Osteocyte (in vitro differentiated cells): ENCODE measurements around the gene ACKR3. TPM values are rescaled to one million over a fixed set of nuclear protein-coding genes. Genes with fewer than 3 reads are reported as not detected.
A peak's percentile ranks its signal among the peaks of the same experiment; 100 is the strongest.

Experiments
- DNase-seq: peaks from one replicate; pipeline ENCODE4 v3.0.0; 2021; ENCODE audit warnings: mixed read lengths; ENCODE audit not compliant: unreplicated experiment; ENCODE audit errors: extremely low spot score
- H3K27ac Mint-ChIP-seq: one replicate; pipeline ENCODE4 v1.8.0; 2021; ENCODE audit warnings: mild to moderate bottlenecking, mixed read lengths; ENCODE audit not compliant: unreplicated experiment
- H3K27me3 Mint-ChIP-seq: one replicate; pipeline ENCODE4 v1.8.0; 2021; ENCODE audit warnings: mixed read lengths; ENCODE audit not compliant: unreplicated experiment
- H3K36me3 Mint-ChIP-seq: one replicate; pipeline ENCODE4 v1.8.0; 2021; ENCODE audit warnings: mixed read lengths; ENCODE audit not compliant: unreplicated experiment
- H3K4me1 Mint-ChIP-seq: one replicate; pipeline ENCODE4 v1.8.0; 2021; ENCODE audit warnings: mixed read lengths; ENCODE audit not compliant: unreplicated experiment
- H3K4me3 Mint-ChIP-seq: one replicate; pipeline ENCODE4 v1.8.0; 2021; ENCODE audit warnings: mild to moderate bottlenecking, moderate library complexity, mixed read lengths; ENCODE audit not compliant: unreplicated experiment
- H3K9me3 Mint-ChIP-seq: one replicate; pipeline ENCODE4 v1.8.0; 2021; ENCODE audit warnings: mixed read lengths; ENCODE audit not compliant: unreplicated experiment
- CTCF ChIP-seq: fragments of 200-600 bp; sonication (generic); IDR thresholded peaks from 2 replicates; pipeline ENCODE4 v1.5.0; 2021; ENCODE audit warnings: antibody characterized with exemption, mild to moderate bottlenecking, moderate library complexity
- total RNA-seq: library from RNA; stranded (reverse); gene quantifications from 2 replicates; pipeline ENCODE4 v1.2.1, GENCODE V29; 2021

The ACKR3 gene
- total RNA-seq, 1 donor from 2014 or later, result 36.9 TPM

- Mint-ChIP-seq H3K4me1 (peaks cover 40% of the 10 kb centered on the region), H3K27me3 (peaks cover 6% of the 10 kb centered on the region), H3K36me3 (no peaks in the 10 kb centered on the region), H3K4me3 (no peak overlapping the region), H3K27ac (peak overlapping the region; percentile 89), H3K9me3 (no peaks in the 10 kb centered on the region)
- no peak for DNase-seq
- TF ChIP-seq CTCF, result no peak
These were observed 38.5 kb downstream of the ACKR3 start for GRCh38 chr2:236608188-236608525.

GRCh38 chr2:236608710-236609109 lies 39.1 kb downstream of the ACKR3 start:
- no peak for DNase-seq
- Mint-ChIP-seq H3K36me3 (no peaks in the 10 kb centered on the region), H3K27me3 (peaks cover 9% of the 10 kb centered on the region), H3K4me1 (peaks cover 40% of the 10 kb centered on the region), H3K27ac (peak overlapping the region; percentile 89), H3K9me3 (no peaks in the 10 kb centered on the region), H3K4me3 (no peak overlapping the region)
- no peak for TF ChIP-seq CTCF

DNA sequence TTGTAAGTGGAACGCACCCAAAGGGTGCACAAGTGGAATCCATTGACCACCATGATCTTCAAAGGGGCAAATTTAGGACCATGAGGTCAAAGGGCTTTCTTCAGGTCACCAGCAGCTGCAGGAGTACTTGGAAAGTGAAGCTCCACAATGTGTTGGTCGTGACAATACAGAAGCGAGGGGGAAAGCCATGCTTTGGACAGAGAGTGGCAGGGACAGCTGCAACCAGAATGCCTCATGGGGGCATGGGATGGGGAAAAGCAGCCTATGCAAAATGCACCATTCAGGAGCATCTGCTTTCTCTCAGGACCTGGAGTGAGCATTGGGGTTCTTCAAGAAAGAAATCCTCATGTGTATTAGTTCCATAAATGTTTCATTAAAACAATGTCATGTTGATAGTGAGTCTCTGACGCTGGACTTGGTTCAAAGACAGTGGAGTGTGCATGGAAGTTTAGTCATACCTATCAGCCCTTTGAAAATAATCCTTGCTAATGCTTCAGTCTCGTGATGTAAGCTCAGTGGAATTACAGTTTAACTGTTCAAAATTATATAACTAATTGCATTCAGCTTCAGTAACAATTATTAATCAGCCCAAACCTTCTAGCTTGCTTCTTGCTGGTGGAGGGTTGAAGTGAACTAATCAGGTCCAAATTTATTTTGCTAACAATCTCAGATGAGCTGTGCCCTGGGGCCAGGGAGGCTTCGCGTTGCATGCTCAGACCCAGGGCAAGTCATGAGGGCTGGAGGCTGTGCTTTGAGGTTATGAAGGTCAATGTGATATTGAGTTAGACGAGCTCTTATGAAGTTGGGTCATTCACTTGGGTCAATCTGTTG lies 41.6 kb downstream of the ACKR3 start:
- Mint-ChIP-seq H3K27me3 (peaks cover 17% of the 10 kb centered on the region), H3K9me3 (no peaks in the 10 kb centered on the region), H3K4me3 (no peak overlapping the region), H3K27ac (no peak overlapping the region), H3K36me3 (peaks cover 3% of the 10 kb centered on the region), H3K4me1 (peaks cover 34% of the 10 kb centered on the region)
- no peak for DNase-seq
- no peak for TF ChIP-seq CTCF

GRCh38 chr2:236612737-236613136 lies 43.1 kb downstream of the ACKR3 start:
- H3K27ac Mint-ChIP-seq, result no peak overlapping the region
- no peaks in the 10 kb centered on the region for H3K9me3 Mint-ChIP-seq
- peaks cover 24% of the 10 kb centered on the region for H3K27me3 Mint-ChIP-seq
- H3K36me3 Mint-ChIP-seq, result peaks cover 3% of the 10 kb centered on the region
- H3K4me1 Mint-ChIP-seq, result peaks cover 18% of the 10 kb centered on the region
- no peak for DNase-seq
- TF ChIP-seq CTCF, result no peak
- H3K4me3 Mint-ChIP-seq, result no peak overlapping the region

DNA sequence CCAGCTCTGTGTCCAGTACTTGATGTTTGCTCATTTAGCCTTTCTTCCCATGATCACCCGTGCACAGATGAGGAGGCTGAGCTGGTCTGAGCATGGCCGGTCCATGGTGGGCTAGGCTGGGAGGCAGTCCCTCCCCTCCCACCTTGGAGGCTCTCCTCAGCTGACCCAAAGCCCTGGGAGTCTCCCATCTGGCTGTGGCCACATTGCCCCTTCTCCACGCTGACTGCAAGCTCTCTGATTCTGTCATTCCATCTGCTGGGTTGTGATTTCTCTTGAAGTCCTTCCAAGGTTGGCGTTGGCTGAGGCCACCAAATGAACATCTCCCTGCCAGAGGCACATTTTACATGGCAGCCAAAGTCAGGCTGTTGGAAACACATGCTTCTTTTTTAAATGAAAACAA lies 44.0 kb downstream of the ACKR3 start:
- H3K36me3 Mint-ChIP-seq, result peaks cover 3% of the 10 kb centered on the region
- TF ChIP-seq CTCF, result no peak
- peaks cover 10% of the 10 kb centered on the region for H3K4me1 Mint-ChIP-seq
- peaks cover 30% of the 10 kb centered on the region for H3K27me3 Mint-ChIP-seq
- no peak overlapping the region for H3K4me3 Mint-ChIP-seq
- no peak for DNase-seq
- H3K27ac Mint-ChIP-seq, result no peak overlapping the region
- H3K9me3 Mint-ChIP-seq, result no peaks in the 10 kb centered on the region
